Smooth muscle cell (in vitro differentiated cells): ENCODE measurements around the gene DPH3. TPM values are rescaled to one million over a fixed set of nuclear protein-coding genes. Genes with fewer than 3 reads are reported as not detected.
A peak's percentile ranks its signal among the peaks of the same experiment; 100 is the strongest.

Experiments used
- DNase-seq: peaks from one replicate; lab custom pipeline; 2025; ENCODE audit not compliant: unreplicated experiment; lab: John Stamatoyannopoulos, UW
- H2AFZ ChIP-seq: fragments of 200-600 bp; sonication (generic); 2 replicates; pipeline ENCODE4 v1.6.0; 2016; ENCODE audit warnings: antibody characterized with exemption, low read depth, mild to moderate bottlenecking
- H3F3A ChIP-seq: fragments of 200-600 bp; sonication (generic); 2 replicates; pipeline ENCODE4 v1.6.0; 2017; ENCODE audit warnings: antibody characterized with exemption, low read depth
- H3K27ac ChIP-seq: fragments of 200-600 bp; sonication (generic); 2 replicates; pipeline ENCODE4 v1.5.1; 2016; ENCODE audit warnings: low read depth, mild to moderate bottlenecking
- H3K27me3 ChIP-seq: fragments of 200-600 bp; sonication (generic); 2 replicates; pipeline ENCODE4 v1.6.1; 2016; ENCODE audit warnings: low read depth, mild to moderate bottlenecking
- H3K36me3 ChIP-seq: fragments of 200-600 bp; sonication (generic); 2 replicates; pipeline ENCODE4 v1.5.1; 2016; ENCODE audit warnings: low read depth
- H3K4me1 ChIP-seq: fragments of 200-600 bp; sonication (generic); 2 replicates; pipeline ENCODE4 v1.5.1; 2016; ENCODE audit warnings: low read depth
- H3K4me2 ChIP-seq: fragments of 200-600 bp; sonication (generic); 2 replicates; pipeline ENCODE4 v1.6.0; 2016; ENCODE audit warnings: mild to moderate bottlenecking
- H3K4me3 ChIP-seq: fragments of 200-600 bp; sonication (generic); 2 replicates; pipeline ENCODE4 v1.5.1; 2016; ENCODE audit warnings: mild to moderate bottlenecking
- H3K79me2 ChIP-seq: fragments of 200-600 bp; sonication (generic); 2 replicates; pipeline ENCODE4 v1.6.0; 2016; ENCODE audit warnings: low read depth, mild to moderate bottlenecking
- H3K9ac ChIP-seq: fragments of 200-600 bp; sonication (generic); 2 replicates; pipeline ENCODE4 v1.6.0; 2016; ENCODE audit warnings: low read depth
- H3K9me3 ChIP-seq: fragments of 200-600 bp; sonication (generic); replicated peaks from 2 replicates; pipeline ENCODE4 v1.5.1; 2016; ENCODE audit warnings: low read depth
- H4K20me1 ChIP-seq: fragments of 200-600 bp; sonication (generic); 2 replicates; pipeline ENCODE4 v1.6.0; 2016; ENCODE audit warnings: low read depth
- CTCF ChIP-seq: fragments of 200-600 bp; sonication (generic); IDR thresholded peaks from 2 replicates; pipeline ENCODE4 v1.5.1; 2017; ENCODE audit warnings: borderline replicate concordance, mild to moderate bottlenecking, antibody characterized with exemption; ENCODE audit not compliant: insufficient read depth, poor library complexity, severe bottlenecking
- WGBS: methylation state at CpG from one replicate; pipeline ENCODE4 v1.1.7; 2016; ENCODE audit warnings: low lambda C conversion rate; 5-methylcytosine and 5-hydroxymethylcytosine counted together
- polyA plus RNA-seq: library from polyadenylated mRNA; unstranded; fragments of >200 nt; fragmentation: Nextera tagmentation; extraction: Ambion mirVana; gene quantifications from 2 replicates; pipeline ENCODE4 v1.2.1, GENCODE V29; 2016
- total RNA-seq: library from RNA; depleted of rRNA; stranded (reverse); fragments of >200 nt; gene quantifications from 2 replicates; pipeline ENCODE4 v1.2.3, GENCODE V29; 2014

Gene DPH3
- total and polyA plus RNA-seq, 2 experiments from 2014 or later: 44.7 to 69.5 TPM

GRCh38 chr3:16249886-16250285, 14.9 kb downstream of the DPH3 start:
- H3F3A ChIP-seq: no peaks in the 10 kb centered on the region
- H3K27me3 ChIP-seq: no peaks in the 10 kb centered on the region
- H3K4me2 ChIP-seq: no peak overlapping the region
- no peak overlapping the region for H3K27ac ChIP-seq
- H3K9ac ChIP-seq: no peak overlapping the region
- no peak overlapping the region for H2AFZ ChIP-seq
- no peaks in the 10 kb centered on the region for H3K36me3 ChIP-seq
- H3K79me2 ChIP-seq: no peaks in the 10 kb centered on the region
- no peaks in the 10 kb centered on the region for H4K20me1 ChIP-seq
- TF ChIP-seq CTCF: no peak
- no peak overlapping the region for H3K4me3 ChIP-seq
- H3K4me1 ChIP-seq: peaks cover 2% of the 10 kb centered on the region
- no peak for DNase-seq
- no peaks in the 10 kb centered on the region for H3K9me3 ChIP-seq
- WGBS: 71% methylated on average over 3 of the region's 3 CpGs

- no peak overlapping the region for H3K27ac ChIP-seq
- H3K4me3 ChIP-seq: no peak overlapping the region
- no peak overlapping the region for H3K4me2 ChIP-seq
- H3K27me3 ChIP-seq: no peaks in the 10 kb centered on the region
- H3K36me3 ChIP-seq: no peaks in the 10 kb centered on the region
- H3F3A ChIP-seq: no peaks in the 10 kb centered on the region
- H3K9me3 ChIP-seq: no peaks in the 10 kb centered on the region
- 29% methylated on average over 3 of the region's 3 CpGs for WGBS
- peak; percentile 34 for TF ChIP-seq CTCF
- no peak overlapping the region for H2AFZ ChIP-seq
- H3K4me1 ChIP-seq: no peaks in the 10 kb centered on the region
- DNase-seq: no peak
- no peaks in the 10 kb centered on the region for H4K20me1 ChIP-seq
- no peaks in the 10 kb centered on the region for H3K79me2 ChIP-seq
- H3K9ac ChIP-seq: no peak overlapping the region
These were observed 15.4 kb downstream of the DPH3 start for GRCh38 chr3:16249336-16249735.

- Histone ChIP-seq H3K27me3 (no peaks in the 10 kb centered on the region), H3K4me3 (no peak overlapping the region), H4K20me1 (no peaks in the 10 kb centered on the region), H3K36me3 (no peaks in the 10 kb centered on the region), H2AFZ (no peak overlapping the region), H3K9me3 (no peaks in the 10 kb centered on the region), H3K4me2 (no peak overlapping the region), H3K27ac (no peak overlapping the region), H3K4me1 (no peaks in the 10 kb centered on the region), H3F3A (no peaks in the 10 kb centered on the region), H3K9ac (no peak overlapping the region), H3K79me2 (no peaks in the 10 kb centered on the region)
- TF ChIP-seq CTCF: no peak
- DNase-seq: no peak
- WGBS: 83% methylated on average over 5 of the region's 5 CpGs
These were observed 16.2 kb downstream of the DPH3 start for GRCh38 chr3:16248556-16248955.

GRCh38 chr3:16247282-16248061, 17.3 kb downstream of the DPH3 start:
- Histone ChIP-seq H2AFZ (no peak overlapping the region), H3F3A (no peaks in the 10 kb centered on the region), H3K4me1 (no peaks in the 10 kb centered on the region), H3K27ac (no peak overlapping the region), H3K4me2 (no peak overlapping the region), H4K20me1 (no peaks in the 10 kb centered on the region), H3K9me3 (no peaks in the 10 kb centered on the region), H3K4me3 (no peak overlapping the region), H3K9ac (no peak overlapping the region), H3K79me2 (no peaks in the 10 kb centered on the region), H3K36me3 (no peaks in the 10 kb centered on the region), H3K27me3 (no peaks in the 10 kb centered on the region)
- WGBS: 38% methylated on average over 17 of the region's 17 CpGs
- TF ChIP-seq CTCF: peak; percentile 91
- peak; percentile 22 for DNase-seq
